H9 (cell line): ENCODE measurements around the gene SASS6. TPM values are rescaled to one million over a fixed set of nuclear protein-coding genes. Genes with fewer than 3 reads are reported as not detected.

Experiments
- DNase-seq: peaks from one replicate; pipeline ENCODE4 v3.0.0-alpha.2; 2017
- H2AFZ ChIP-seq: one replicate; pipeline ENCODE4 v1.6.1; 2013; ENCODE audit warnings: mild to moderate bottlenecking, low read length, control low read depth, moderate library complexity
- H2AK5ac ChIP-seq: 2 replicates; pipeline ENCODE4 v1.6.1; 2013; ENCODE audit warnings: low read length, control low read depth, mixed read lengths; ENCODE audit not compliant: insufficient read length
- H2BK120ac ChIP-seq: one replicate; pipeline ENCODE4 v1.6.1; 2013; ENCODE audit warnings: low read depth, mild to moderate bottlenecking, low read length, control low read depth, inconsistent platforms; ENCODE audit not compliant: poor library complexity, severe bottlenecking
- H2BK12ac ChIP-seq: 2 replicates; pipeline ENCODE4 v1.6.1; 2013; ENCODE audit warnings: low read length, control low read depth, mixed read lengths, low read depth; ENCODE audit not compliant: insufficient read length
- H2BK15ac ChIP-seq: 2 replicates; pipeline ENCODE4 v1.6.1; 2013; ENCODE audit warnings: low read depth, low read length, control low read depth
- H2BK20ac ChIP-seq: one replicate; pipeline ENCODE4 v1.6.1; 2013; ENCODE audit warnings: low read depth, mild to moderate bottlenecking, low read length, control low read depth, inconsistent platforms; ENCODE audit not compliant: poor library complexity, severe bottlenecking
- H2BK5ac ChIP-seq: 2 replicates; pipeline ENCODE4 v1.6.1; 2013; ENCODE audit warnings: low read length, control low read depth, mixed read lengths; ENCODE audit not compliant: insufficient read length
- H3K14ac ChIP-seq: 2 replicates; pipeline ENCODE4 v1.6.1; 2013; ENCODE audit warnings: low read length, control low read depth; ENCODE audit not compliant: insufficient read depth
- H3K18ac ChIP-seq: 2 replicates; pipeline ENCODE4 v1.6.1; 2013; ENCODE audit warnings: low read depth, mild to moderate bottlenecking, mixed read lengths, low read length, control low read depth; ENCODE audit not compliant: insufficient read length
- H3K23ac ChIP-seq: 2 replicates; pipeline ENCODE4 v1.6.1; 2013; ENCODE audit warnings: low read length, control low read depth, mixed read lengths, low read depth; ENCODE audit not compliant: insufficient read length
- H3K23me2 ChIP-seq: 2 replicates; pipeline ENCODE4 v1.6.1; 2013; ENCODE audit warnings: low read depth, mild to moderate bottlenecking, mixed read lengths, low read length, control low read depth; ENCODE audit not compliant: insufficient read length, poor library complexity, severe bottlenecking
- H3K27ac ChIP-seq: 2 replicates; pipeline ENCODE4 v1.5.1; 2013; ENCODE audit warnings: low read length, control low read depth, mixed read lengths, low read depth; ENCODE audit not compliant: insufficient read length
- H3K27me3 ChIP-seq: 2 replicates; pipeline ENCODE4 v1.6.1; 2013; ENCODE audit warnings: low read length, control low read depth, inconsistent platforms; ENCODE audit not compliant: insufficient read depth
- H3K4ac ChIP-seq: 2 replicates; pipeline ENCODE4 v1.6.1; 2013; ENCODE audit warnings: low read depth, mild to moderate bottlenecking, control low read depth, inconsistent platforms, low read length, moderate library complexity
- H3K4me1 ChIP-seq: 2 replicates; pipeline ENCODE4 v1.6.1; 2013; ENCODE audit warnings: low read length, control low read depth, inconsistent platforms; ENCODE audit not compliant: insufficient read depth
- H3K4me2 ChIP-seq: 2 replicates; pipeline ENCODE4 v1.6.1; 2013; ENCODE audit warnings: low read length, control low read depth, mixed read lengths; ENCODE audit not compliant: insufficient read length, insufficient read depth
- H3K56ac ChIP-seq: 2 replicates; pipeline ENCODE4 v1.6.1; 2013; ENCODE audit warnings: low read depth, mild to moderate bottlenecking, mixed read lengths, low read length, control low read depth; ENCODE audit not compliant: insufficient read length
- H3K79me1 ChIP-seq: 2 replicates; pipeline ENCODE4 v1.6.1; 2013; ENCODE audit warnings: low read depth, mild to moderate bottlenecking, moderate library complexity, low read length, control low read depth, inconsistent platforms; ENCODE audit not compliant: insufficient read depth, poor library complexity, severe bottlenecking
- H3K79me2 ChIP-seq: 2 replicates; pipeline ENCODE4 v1.6.1; 2013; ENCODE audit warnings: low read length, control low read depth, inconsistent platforms; ENCODE audit not compliant: insufficient read depth
- H3K9ac ChIP-seq: 2 replicates; pipeline ENCODE4 v1.6.1; 2013; ENCODE audit warnings: low read length, control low read depth, mixed read lengths; ENCODE audit not compliant: insufficient read length; ENCODE audit errors: extremely low read depth
- H3K9me3 ChIP-seq: one replicate; pipeline ENCODE4 v1.6.1; 2013; ENCODE audit warnings: low read depth, low read length, inconsistent platforms; ENCODE audit not compliant: control insufficient read depth
- H3T11ph ChIP-seq: one replicate; pipeline ENCODE4 v1.6.1; 2013; ENCODE audit warnings: mild to moderate bottlenecking, low read length, control low read depth, inconsistent platforms
- H4K20me1 ChIP-seq: one replicate; pipeline ENCODE4 v1.6.1; 2013; ENCODE audit not compliant: control insufficient read depth, insufficient read length, insufficient read depth
- H4K5ac ChIP-seq: 2 replicates; pipeline ENCODE4 v1.6.1; 2013; ENCODE audit warnings: low read depth, mild to moderate bottlenecking, mixed read lengths, low read length, control low read depth; ENCODE audit not compliant: insufficient read length
- H4K8ac ChIP-seq: replicated peaks from 2 replicates; pipeline ENCODE4 v1.6.1; 2013; ENCODE audit warnings: low read length, control low read depth, mixed read lengths, low read depth; ENCODE audit not compliant: insufficient read length
- H4K91ac ChIP-seq: 2 replicates; pipeline ENCODE4 v1.6.1; 2013; ENCODE audit warnings: low read depth, mild to moderate bottlenecking, moderate library complexity, mixed read lengths, low read length, control low read depth; ENCODE audit not compliant: insufficient read length
- H3K27ac Mint-ChIP-seq, 3 experiments: 2 replicates in 2 of 3; 3 replicates in 1 of 3; pipeline ENCODE4 v1.8.0; 2020 to 2021; ENCODE audit warnings: mixed read lengths in 3 of 3, mild to moderate bottlenecking in 1 of 3, moderate library complexity in 1 of 3
- H3K27me3 Mint-ChIP-seq: 2 replicates; pipeline ENCODE4 v1.8.0; 2021; ENCODE audit warnings: low read depth, mild to moderate bottlenecking, moderate library complexity, mixed read lengths
- H3K36me3 Mint-ChIP-seq, 3 experiments: 2 replicates in 2 of 3; 3 replicates in 1 of 3; pipeline ENCODE4 v1.8.0; 2020 to 2021; ENCODE audit warnings: low read depth in 3 of 3, mixed read lengths in 3 of 3; ENCODE audit not compliant: insufficient read depth in 1 of 3
- H3K4me1 Mint-ChIP-seq, 2 experiments: 2 replicates each; pipeline ENCODE4 v1.8.0; 2020; ENCODE audit warnings: mixed read lengths in 2 of 2
- H3K4me3 Mint-ChIP-seq, 2 experiments: 2 replicates in 1 of 2; 3 replicates in 1 of 2; pipeline ENCODE4 v1.8.0; 2020 to 2021; ENCODE audit warnings: mild to moderate bottlenecking in 2 of 2, mixed read lengths in 2 of 2, moderate library complexity in 1 of 2
- H3K9me3 Mint-ChIP-seq, 2 experiments: 2 replicates in 1 of 2; 3 replicates in 1 of 2; pipeline ENCODE4 v1.8.0; 2020; ENCODE audit warnings: mild to moderate bottlenecking in 2 of 2, mixed read lengths in 2 of 2, moderate library complexity in 1 of 2
- CTCF ChIP-seq: fragments of 200-600 bp; sonication (generic); conservative IDR thresholded peaks from 3 replicates; pipeline ENCODE4 v1.8.0; 2021; ENCODE audit warnings: antibody characterized with exemption, mild to moderate bottlenecking
- WGBS: extraction: QIAGEN DNeasy Blood & Tissue Kit; methylation state at CpG from one replicate; pipeline ENCODE4 v1.1.7; 2013; ENCODE audit warnings: missing lambda C conversion rate, low lambda C conversion rate, mixed read lengths; ENCODE audit not compliant: insufficient read length; ENCODE audit errors: extremely low coverage; 5-methylcytosine and 5-hydroxymethylcytosine counted together
- total RNA-seq: library from RNA; stranded (reverse); gene quantifications from 2 replicates; pipeline ENCODE4 v1.2.1, GENCODE V29; 2021

The SASS6 gene
- total RNA-seq, 1 experiment from 2014 or later = 15.2 TPM

- no peak for DNase-seq
- H3K4me1 Mint-ChIP-seq = peaks cover 13 to 28% of the 10 kb centered on the region in 2 experiments
- Histone ChIP-seq H3K4me2 (peak overlapping the region; percentile 90), H4K91ac (no peak overlapping the region), H3T11ph (no peak overlapping the region), H3K18ac (no peak overlapping the region), H2AK5ac (no peak overlapping the region), H3K23ac (no peak overlapping the region), H3K4me1 (no peaks in the 10 kb centered on the region; the same call in none of the 2 replicates), H3K56ac (no peak overlapping the region), H3K79me1 (no peaks in the 10 kb centered on the region), H2BK5ac (no peak overlapping the region), H3K9ac (peak overlapping the region; percentile 92), H4K5ac (no peak overlapping the region), H4K8ac (no peak overlapping the region), H2BK15ac (no peak overlapping the region), H2BK12ac (no peak overlapping the region), H3K23me2 (peaks cover 5% of the 10 kb centered on the region), H4K20me1 (no peaks in the 10 kb centered on the region), H3K9me3 (no peaks in the 10 kb centered on the region), H3K4ac (no peak overlapping the region), H2BK120ac (no peak overlapping the region), H3K27me3 (no peaks in the 10 kb centered on the region), H3K14ac (no peak overlapping the region; the same call in 1 of the 2 replicates), H2BK20ac (no peak overlapping the region), H3K27ac (no peak overlapping the region), H2AFZ (no peak overlapping the region), H3K79me2 (peaks cover 21% of the 10 kb centered on the region; the same call in 1 of the 2 replicates)
- peak overlapping the region; percentile 88 to 98 for H3K4me3 Mint-ChIP-seq
- no CpG with 5 or more reads among the region's 11 CpGs for WGBS
- peaks cover 2 to 9% (median 5%) of the 10 kb centered on the region in 3 experiments; a peak in 6 of 7 replicates for H3K36me3 Mint-ChIP-seq
- no peaks in the 10 kb centered on the region; a peak in 1 of 5 replicates for H3K9me3 Mint-ChIP-seq
- no peaks in the 10 kb centered on the region for H3K27me3 Mint-ChIP-seq
- TF ChIP-seq CTCF = no peak
- H3K27ac Mint-ChIP-seq = peak overlapping the region; percentile 81 to 100 (median 97)
Observed at GRCh38 chr1:100036718-100037655, 95.7 kb downstream of the SASS6 start.
